HG03097 (cell line): ENCODE data around the gene HMCN1.

Experiments
- ATAC-seq: cut with Tn5 transposase; IDR thresholded peaks from one replicate; pipeline ENCODE4 v1.9.1; 2021; ENCODE audit not compliant: unreplicated experiment, low FRiP score

Gene HMCN1

DNA sequence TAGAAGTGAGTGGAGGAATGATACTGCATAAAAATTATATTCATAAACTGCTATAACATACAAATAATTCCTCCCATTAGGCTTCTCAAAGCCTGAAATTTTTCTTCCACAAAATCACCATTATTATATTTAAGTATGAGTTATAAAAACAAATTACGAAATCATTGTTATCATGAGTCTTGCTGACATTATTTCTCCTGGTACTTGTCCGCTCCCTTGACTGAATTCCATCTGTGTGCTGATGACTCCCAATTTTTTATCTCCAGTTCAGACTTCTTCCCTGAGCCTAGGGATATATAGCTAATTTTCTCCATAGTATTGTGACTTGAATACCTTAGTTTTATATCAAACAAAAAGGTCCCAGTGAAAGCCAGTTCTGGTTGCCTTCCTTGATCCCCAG is 268.2 kb downstream of the HMCN1 start:
- ATAC-seq, result no peak

DNA sequence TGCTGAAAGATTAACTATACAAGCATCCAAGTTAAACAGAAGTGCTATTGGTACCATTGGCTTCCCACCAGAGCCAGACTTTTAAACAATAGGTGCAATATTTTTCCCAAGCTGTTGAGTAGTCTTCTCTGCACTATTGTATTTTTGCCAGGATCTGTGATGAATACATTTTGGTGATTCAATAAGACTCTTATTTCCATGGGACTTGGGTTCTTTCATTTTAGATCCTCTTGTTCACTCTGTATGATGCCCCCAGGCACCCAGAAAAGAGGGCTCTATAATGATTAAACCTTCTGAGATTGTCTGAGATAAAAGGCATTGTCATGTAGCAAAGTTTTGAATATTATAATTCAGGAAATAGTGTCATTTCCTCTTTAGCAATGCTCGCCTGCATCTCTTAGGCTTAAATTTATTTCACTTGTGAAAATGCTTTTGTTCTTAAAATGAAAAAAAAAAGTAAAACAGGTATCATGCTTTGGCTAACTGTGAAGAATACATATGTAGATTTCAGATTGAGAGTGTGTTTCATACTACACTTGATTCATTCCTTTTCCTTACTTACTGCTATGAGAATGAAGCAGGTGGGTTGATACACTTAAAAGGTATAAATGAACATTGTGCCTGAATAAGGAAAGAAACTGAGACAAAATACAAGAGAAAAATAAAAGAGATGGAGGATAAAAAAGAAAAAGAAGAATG is 275.0 kb downstream of the HMCN1 start:
- ATAC-seq, result no peak

DNA sequence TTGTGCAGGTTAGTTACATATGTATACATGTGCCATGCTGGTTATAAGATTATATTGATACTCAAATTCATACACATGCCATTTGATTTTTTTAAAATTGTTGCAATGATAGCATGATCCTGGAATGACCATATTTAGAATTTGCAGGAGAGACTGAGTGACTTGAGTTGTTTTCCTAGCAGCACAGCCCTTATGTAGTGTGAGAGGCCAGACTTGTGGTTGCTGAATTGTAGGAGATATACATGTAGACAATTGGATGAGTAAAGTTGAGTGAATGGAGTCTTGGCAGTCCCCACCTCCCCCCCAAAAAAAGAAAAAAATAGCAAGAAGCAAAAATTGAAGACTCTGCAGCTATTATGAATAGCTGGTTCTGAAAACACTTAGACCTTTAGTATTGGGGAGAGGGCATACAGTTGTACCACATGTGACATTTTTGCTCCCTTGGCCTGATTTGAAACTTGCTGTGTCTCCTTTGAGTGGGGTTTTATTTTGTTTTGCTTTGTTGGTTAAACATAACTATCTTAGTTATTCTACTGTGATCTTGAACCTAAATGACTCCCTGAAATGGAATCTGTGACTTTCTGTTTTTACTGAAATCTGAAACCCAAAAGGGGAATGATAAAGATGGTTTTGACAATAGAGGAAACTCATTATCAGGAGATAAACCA is 280.3 kb downstream of the HMCN1 start:
- ATAC-seq, result no peak

DNA sequence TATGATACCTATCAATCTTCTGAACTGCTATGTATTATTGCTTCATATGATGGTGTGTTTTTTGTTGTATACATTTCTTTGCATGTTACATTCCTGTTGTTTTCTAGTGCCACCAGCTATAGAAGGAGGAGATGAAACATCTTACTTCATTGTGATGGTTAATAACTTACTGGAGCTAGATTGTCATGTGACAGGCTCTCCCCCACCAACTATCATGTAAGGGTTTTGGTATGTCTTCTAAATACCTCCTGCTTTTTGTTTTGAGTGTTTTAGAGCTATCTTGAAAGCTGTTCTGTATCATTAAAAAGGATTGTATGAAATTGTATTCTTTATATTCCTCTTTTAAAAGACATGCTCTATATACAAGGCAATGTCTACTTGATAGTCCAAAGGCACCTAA is 282.7 kb downstream of the HMCN1 start:
- ATAC-seq, result no peak

DNA sequence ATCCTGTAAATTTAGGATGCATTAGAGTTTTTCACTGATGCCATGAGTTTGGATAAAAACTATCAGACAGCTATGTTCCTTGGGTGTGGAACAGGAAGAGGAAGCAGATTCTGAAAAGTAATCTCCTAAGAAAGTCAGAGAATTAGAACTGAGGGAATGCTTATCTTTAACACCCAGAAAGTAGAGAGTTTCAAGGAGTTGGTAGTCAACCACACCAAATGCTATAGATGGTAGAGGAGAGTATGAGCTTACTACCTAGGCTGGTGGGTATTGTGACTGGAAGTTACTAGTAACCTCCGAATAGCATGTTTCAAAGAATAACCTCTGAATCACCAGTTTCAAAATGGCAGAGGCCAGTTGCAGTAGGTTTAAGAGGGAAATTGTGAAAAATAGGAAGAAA is 288.0 kb downstream of the HMCN1 start:
- ATAC-seq, result no peak

DNA sequence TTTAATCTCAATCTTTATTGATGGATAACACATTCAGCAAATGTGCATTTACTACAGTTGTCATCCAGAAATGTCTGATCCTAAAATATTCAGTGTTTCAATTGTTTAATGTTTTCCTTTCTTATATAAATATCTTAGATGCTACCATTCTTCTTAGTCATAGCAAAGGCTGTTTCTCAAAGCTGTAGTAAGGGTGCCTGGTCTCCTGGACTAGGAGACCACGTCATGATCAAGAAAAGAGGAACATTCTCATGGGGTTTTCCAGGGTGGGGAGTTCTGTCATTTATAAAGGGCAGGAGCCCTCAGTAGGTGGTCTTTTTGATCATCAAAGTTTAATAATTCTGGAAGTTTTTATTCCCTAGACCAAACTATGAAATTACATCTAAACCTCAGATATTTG is 292.8 kb downstream of the HMCN1 start:
- no peak for ATAC-seq

DNA sequence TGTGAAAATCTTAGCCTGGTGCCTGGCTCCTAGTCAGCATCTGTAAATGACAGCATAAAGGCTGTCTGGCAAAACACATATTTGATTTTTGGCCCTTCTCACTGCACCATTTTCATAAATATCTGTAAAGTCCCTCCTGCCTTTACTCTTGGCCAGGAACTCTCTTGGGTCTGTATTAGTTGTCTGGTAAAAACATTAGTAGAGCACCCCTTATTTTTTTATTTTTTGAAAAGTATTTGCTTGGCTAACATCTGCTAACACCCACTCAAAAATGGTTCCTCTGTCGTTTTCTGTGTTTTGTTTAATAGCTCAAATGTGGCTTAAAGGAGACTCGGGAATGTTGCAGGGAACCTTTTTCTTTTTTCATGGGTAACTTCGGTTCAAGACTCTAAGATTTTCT is 293.4 kb downstream of the HMCN1 start:
- ATAC-seq, result no peak

DNA sequence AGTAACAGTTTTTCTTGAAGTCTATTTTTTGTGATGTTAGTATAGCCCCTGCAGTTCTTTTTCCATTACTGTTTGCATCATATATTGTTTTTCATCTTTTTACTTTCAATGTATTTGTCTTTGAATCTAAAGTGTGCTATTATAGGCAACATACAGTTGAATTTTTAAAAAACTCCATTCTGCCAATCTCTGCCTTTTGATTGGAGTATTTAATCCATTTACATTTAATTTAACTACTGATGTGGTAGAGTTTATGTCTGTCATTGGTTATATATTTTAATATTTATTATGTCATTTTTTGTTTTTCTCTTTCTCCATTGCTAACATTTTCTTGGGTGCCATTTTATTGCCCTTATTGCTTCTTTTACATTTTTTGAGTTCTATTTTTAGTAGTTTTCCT is 296.3 kb downstream of the HMCN1 start:
- ATAC-seq, result no peak

DNA sequence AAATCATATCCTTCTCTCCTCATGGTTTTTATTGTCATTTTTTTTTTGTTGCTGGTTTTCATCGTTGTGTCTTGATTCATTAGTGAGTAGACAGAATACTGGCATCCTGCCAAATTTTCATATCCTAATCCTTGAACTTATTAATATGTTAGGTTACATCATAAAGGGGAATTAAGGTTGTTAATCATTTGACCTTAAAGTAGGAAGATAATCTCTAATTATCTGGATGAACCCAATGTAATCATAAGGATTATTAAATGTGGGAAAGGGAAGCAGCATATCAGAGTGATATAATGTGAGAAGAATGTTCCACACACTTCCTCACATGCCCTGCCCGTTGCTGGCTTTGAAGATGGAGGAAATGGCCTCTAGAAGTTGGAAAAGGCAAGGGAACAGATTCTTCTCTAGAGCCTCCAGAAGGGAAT is 299.7 kb downstream of the HMCN1 start:
- ATAC-seq, result no peak

DNA sequence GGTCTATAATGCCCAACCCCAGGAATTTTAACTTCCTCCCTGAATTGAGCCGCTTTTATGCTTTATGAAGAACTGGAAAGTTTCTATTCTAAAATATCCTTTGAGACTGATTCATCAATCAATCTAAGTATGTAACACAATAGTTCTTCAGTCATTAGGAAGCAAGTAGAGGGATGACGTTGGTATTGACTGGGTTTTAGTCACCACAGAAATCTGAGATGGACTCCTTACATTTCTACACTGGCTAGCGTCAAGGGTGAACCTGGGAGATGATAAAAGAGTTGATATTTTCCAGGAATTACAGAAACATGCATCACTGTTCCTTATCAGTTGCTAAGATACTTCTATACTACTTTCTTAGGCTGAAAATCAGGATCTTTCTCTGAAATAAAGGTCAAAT is 308.0 kb downstream of the HMCN1 start:
- no peak for ATAC-seq

DNA sequence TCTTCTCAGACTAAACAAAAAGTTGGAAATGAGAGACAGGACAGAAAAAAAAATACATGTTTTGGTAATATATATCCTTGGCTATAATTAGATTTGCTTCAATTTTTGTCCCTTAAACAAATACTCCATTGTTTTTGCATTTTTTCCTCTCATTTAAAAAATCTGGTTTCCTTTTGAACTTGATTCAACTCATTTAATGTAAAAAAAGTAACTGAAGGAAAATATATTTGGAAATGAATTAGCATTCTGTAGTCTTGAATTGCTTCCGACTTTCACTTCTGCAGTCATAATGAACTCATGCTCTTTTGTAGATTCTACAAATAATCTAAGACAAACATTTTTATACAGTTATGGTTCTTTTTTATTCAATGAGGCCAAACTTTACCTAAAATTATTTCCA is 309.1 kb downstream of the HMCN1 start:
- ATAC-seq, result no peak

DNA sequence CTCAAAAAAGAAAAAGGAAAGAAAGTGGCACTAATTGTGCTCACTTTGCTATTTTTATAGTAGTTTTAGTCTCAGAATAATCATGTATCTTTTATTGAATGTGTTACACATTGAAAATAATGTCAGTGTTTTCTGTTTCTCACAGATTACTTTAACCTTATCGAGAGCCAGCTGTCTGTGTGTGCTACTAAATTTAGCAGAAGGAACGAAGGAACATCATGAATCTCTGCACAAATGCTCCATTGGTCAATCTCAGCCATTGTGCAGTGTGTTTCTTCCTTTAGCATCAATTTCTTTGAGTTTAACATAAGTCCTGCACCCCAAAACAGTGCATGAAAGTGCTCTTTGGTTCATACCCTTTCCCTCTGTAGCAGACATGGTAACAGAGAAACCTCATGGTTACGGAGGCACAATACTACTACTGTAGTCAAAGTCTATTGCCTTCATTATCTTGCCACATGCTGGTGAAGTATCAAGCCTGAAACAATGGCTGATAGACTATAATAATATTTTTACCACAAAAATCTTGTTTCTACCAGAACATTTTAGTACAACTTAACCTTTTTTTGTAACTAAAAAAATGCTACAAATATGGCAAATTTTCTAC is 310.0 kb downstream of the HMCN1 start:
- no peak for ATAC-seq

DNA sequence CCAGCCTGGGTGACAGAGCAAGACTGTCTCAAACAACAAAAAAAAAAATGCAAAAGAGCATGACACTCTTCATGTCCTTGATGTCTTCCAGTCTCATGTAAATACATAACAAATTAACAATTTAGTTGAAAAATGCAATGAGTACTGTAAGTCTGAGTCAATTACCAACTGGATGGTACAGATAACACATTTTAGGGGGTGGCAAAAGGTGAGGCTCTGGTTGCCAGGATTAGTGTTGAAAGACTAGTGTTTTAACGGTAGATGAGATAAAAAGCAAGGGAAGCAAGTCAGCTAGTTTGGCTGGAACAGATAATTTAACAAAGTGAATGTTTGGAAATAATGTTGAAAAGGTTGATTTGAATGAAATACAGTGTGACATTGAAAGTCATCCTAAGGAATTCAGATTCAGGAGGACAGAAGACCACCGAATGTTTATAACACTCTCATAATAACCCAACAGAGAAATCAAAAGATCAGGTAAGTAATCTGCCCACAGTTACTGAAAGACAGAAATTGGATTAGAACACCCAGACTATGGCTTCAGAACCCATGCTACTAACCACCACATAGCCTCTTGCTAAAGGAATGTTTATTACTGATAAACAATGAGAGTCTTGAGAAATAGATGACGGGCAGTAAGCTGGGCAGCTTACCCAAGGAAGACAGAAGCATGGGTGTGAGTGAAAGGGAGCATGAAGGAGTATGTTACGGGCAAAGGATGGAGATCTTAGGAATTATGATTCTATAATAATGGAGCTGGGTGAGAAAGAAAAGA is 312.4 kb downstream of the HMCN1 start:
- ATAC-seq, result no peak

DNA sequence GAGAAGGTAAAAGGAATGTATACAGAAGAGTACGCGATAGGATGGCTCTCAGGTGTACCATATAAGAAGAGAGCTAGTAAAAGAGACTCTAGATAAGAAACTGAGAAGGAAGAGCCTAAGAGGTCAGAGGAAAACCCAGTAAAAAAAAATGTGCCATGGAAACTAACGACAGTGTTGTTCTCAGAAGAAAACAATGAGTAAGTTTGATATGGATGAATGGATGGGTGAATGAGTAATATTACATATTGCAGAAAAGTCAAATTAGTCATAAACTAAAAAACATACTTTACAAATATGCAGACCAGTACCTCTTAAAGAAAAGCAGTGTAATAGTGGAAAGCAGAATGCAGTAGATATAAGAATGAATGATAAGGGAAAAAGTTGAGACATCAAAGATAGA is 316.2 kb downstream of the HMCN1 start:
- ATAC-seq, result no peak

DNA sequence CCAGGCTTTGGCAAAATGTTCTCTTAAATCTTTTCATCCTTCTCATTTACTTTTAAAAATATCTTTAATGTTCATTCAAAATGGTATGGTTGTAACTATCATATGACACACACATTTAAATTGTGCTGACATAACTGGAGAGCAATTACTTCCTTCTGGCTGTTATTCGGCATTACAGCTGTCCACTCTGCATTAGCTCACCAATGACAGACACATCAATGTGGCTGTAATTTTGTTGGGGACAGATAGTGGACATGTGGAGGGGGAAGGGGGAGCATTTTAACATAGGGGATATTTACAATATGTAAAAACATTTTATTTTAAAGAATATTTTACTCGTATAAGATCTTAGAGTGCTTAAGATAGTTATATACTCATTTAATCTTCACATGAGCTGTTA is 319.8 kb downstream of the HMCN1 start:
- no peak for ATAC-seq

DNA sequence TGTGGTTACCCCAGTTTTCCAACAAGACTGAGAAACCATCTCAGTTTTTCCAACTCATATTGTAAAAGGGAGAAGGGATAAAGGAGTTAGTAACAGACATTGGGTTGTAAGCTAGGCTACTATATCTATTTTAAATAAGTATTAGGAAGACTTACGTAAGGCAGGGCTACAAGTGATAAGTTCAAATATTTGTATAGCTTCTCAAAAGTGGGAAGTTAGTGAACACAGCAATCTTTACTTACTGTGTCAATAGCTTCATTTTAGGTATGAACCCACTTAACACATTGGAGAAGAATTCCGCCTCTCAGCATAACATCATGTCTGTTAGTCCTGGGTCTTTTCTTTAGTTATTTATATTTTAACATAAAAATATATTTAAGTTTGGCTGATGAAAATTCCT is 320.7 kb downstream of the HMCN1 start:
- no peak for ATAC-seq

DNA sequence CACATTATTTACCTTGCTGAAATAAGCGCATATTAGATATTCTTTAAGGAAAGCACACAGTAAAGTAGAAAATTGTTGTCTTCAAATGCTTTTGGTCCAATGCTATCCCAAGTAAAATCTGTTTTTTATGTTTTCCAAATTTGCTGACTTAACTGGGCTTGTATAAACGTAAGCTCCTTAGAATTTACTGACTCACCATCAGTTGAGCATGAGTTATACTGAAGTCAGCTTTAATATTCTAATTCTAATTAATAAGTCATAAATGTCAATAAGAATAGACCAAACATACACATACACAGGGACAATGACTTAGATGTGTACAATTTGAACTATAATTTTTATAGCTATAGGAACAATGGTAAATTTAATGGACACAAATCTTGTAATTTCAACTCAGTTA is 321.7 kb downstream of the HMCN1 start:
- no peak for ATAC-seq

DNA sequence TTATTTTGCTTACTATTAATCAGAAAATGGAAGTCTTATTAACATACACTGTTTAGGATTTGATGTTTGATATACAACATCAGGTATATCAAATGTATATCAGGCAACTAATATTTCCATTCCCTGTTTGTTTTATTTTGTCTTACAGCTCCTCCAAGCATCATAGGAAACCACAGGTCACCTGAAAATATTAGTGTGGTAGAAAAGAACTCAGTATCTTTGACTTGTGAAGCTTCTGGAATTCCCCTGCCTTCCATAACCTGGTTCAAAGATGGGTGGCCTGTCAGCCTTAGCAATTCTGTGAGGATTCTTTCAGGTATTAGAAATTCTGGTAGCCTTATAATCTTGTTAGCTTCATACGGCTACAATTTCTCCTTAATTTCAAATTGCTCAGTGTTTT is 322.9 kb downstream of the HMCN1 start:
- no peak for ATAC-seq

DNA sequence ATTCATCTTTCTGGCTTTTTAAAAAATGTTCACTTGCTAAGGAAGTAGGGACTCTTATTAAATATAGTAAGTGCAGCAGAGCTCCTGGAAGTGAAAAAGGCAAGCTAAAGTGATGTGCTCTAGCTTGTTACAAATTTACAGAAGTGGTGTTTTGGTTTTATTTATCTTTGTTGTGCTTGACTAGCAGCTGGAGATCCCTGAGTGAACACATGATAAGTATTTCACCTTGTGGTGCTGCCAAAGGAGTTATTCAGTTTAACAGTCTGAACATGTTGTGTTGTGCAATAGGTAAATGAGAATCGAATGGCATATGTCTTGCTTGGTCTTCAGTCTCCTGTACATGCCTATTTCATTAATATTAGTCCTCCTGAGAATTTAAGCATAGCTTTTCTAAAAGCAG is 325.1 kb downstream of the HMCN1 start:
- peak; percentile 66 for ATAC-seq

DNA sequence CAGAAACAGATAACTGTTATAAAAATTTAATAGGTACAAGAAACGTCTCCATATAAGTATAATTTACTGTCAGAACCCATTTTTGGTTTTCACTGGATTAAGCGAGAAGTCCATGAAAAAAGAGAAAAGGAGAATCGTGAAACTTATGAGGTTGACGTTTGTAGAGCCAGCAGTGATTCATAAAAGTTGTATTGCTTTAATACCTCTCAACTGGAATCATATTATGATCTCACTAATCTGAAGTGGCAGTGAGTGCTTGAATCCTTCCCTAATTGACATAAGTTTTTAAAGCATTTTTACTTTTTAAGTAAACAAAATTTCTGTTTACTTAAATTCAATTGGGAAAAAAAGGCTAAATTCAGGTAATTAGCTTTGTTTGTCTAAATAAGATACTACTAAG is 325.6 kb downstream of the HMCN1 start:
- no peak for ATAC-seq

DNA sequence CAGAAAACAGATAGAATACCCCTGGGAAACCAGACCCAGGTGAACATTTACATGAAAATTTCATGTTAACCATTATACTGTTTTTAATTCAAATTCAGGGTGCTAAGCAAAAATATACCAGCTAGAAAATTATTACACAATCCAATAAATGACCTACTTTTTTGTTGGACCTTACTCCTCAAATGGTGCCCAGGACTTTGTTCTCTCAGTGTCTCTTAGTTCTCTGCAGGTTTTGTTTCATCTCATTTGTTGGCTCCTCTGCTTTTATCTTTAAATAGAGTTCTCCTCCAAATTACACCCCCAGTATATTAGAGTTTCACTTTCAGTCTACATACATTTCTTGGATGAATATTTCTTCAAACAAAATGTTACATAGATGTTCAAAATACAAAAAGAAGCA is 326.0 kb downstream of the HMCN1 start:
- no peak for ATAC-seq
